HG03097 (cell line): ENCODE data around the gene OTOG.

Source experiments
- ATAC-seq: cut with Tn5 transposase; IDR thresholded peaks from one replicate; pipeline ENCODE4 v1.9.1; 2021; ENCODE audit not compliant: unreplicated experiment, low FRiP score

The OTOG gene

DNA sequence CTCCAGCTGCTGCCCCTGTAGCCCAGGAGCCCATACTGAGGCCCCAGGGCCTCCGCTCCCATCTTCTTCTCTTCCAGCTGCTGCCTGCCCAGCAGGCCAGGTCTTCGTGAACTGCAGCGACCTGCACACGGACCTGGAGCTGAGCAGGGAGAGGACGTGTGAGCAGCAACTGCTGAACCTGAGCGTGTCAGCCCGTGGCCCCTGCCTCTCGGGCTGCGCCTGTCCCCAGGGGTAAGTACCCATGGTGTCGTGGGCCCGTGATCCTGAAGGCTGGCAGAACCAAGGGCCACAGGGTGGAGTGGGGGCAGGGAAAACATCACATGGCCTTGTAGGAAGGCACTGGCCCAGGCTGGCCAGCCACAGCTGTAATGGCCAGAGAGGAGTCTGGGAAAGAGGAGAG is 31.2 kb downstream of the OTOG start:
- ATAC-seq, result no peak

DNA sequence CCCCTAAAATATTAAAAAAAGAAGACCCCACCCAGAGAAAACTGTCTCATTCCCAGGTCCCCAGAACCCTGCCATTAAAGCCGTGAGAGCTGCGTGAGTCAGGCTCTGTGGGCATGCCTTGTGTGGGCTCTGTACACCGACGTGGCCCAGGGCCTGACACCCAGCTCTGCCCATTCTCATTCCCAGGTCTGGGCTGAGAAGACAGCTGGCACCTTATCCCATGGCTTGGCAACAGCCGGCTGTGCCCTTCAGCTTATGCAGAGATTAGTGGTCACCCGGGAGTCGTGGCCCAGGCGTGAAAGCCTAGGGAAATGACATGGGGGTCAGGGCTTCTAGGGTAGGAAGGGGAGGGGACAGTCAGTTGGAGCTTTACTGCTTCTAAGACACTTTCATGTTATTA is 31.9 kb downstream of the OTOG start:
- ATAC-seq, result no peak

DNA sequence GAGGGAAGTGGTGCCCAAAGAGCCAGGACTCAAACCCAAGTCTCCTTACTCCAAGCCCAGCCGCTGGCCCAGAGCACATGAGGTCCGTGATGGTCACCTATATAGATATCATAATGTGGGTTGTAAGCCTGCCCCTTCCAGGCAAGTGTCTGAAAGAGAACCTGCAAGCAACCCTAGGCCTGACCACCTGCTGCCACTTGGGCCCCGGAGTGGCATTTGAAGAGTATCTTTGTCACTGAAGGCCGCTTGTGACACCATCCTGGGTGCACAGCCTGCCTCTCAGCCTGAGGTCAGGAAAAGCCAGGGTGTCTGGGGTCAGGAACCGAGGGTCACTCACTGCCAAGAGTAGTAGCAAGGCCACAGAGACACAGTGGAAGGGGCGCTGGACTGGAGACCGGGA is 32.4 kb downstream of the OTOG start:
- no peak for ATAC-seq

GRCh38 chr11:17580271-17580670 is 33.2 kb downstream of the OTOG start:
- no peak for ATAC-seq

DNA sequence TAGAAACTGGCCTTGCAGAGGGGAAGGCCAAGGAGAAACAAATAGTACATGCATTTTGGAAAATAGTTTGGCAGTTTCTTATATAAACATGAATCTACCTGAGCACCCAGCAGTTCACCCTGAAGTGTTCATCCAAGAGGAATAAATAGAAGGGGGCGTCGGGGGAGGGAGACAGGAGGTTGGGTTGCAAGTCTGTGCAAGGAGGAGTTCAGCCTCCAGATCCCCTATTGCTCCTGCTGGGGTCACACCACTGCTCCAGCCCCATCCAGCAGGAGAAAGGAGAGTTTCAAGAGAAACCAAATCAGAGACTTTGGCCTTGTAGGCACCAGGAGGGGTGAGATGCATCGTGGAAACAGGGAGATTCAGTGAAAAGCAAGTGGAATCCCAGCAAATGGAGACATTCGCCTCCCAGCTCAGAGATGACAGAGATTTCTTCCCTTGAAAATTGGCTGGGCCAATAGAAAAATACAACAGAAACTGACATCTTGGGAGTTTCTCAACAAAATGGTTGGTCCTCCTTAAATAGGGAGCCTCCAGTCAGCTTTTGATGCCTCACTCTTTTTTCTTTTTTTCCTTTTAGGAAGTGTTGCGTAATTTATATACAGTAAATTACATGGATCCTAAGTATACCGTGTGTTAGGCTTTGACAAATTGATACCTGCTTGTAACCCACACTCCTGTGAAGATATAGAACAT is 34.1 kb downstream of the OTOG start:
- ATAC-seq, result no peak

DNA sequence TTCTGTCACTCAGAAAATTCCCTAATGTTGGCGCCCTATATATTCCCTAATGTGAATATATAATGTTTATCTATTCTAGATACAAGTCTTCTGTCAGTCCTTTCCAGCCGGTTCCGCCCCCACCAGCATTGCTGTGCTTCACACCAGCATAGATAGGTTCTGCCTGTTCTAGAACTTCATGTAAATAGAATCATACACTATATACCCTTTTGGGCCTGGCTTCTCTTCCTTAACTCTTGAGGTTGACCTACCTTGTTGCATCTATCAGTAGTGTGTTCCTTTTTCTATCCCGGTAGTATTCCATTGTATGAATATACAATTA is 34.6 kb downstream of the OTOG start:
- no peak for ATAC-seq

- ATAC-seq, result no peak
Measured at GRCh38 chr11:17585911-17586695, 39.0 kb downstream of the OTOG start.

DNA sequence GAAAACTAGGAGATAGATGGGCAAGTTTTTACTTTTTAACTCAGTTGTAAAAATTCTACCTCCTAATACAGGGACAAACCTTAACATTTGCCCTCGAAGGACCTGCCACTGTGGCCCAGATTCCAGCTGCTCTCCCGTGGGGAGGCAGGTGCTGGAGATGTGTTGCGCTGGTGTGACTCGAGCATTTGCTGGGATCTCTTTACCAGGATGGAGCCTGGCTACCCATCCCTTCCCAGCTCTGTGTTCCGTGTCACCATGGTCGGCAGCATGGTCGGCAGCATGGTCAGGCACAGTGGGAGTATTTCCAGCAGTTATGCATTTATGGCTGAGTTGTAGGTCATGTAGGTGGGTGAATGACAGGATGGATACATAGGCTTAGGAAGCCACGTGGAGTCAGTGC is 41.1 kb downstream of the OTOG start:
- no peak for ATAC-seq

DNA sequence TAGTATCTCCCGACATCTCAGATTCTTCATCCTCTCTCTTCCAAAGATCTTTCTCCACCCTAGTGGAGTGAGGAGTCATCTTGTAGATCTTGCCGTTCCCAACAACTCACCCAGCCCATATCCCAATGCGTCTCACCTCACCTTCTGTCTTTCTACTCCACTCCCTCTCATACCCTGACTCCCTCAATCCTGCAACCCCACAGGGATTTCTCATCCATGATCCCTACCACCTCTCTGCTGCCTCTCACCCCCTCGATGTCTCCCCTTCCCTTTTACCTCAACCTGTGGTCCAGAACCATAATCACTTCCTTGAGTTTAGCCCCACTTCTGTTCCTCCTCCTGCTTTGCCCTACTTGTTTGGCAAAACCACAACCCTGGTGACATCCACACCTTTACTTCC is 41.7 kb downstream of the OTOG start:
- no peak for ATAC-seq

DNA sequence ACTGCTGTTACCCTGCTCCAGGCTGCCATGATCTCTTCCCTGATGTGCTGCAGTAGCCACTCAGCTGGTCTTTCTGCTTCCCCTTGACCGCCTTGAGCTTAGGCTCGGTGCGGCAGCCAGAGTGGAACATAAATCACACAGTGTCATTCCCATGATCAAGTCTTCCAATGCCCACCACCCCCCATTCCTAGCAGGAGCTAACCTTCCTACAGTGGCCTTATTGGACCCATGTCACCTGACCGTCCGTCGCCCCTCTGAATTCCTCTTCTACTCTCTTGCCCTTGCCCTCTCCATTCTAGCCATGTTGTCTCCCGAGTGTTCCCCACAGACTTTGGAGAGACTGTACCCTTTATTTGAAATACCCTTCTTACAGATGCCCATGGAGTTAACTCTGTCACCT is 43.4 kb downstream of the OTOG start:
- no peak for ATAC-seq

DNA sequence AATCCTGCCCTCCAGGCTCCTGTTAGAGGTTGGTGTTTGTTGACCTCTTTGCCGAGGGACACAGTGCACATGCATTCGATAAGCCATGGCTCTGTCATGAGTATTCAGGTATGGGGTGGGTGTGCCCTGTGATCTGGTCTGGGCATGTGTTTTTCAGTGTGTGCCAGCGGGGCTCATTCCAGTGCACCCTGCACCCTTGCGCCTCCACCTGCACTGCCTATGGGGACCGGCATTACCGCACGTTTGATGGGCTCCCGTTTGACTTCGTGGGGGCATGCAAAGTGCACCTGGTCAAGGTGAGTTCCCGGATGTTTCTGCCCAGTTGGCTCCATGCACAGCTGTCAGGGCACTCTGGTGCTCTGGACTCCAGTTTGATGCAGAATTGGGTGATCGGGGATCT is 44.2 kb downstream of the OTOG start:
- no peak for ATAC-seq

- ATAC-seq, result no peak
Measured at GRCh38 chr11:17593466-17594245, 46.6 kb downstream of the OTOG start.

GRCh38 chr11:17594686-17595192 is 47.7 kb downstream of the OTOG start:
- ATAC-seq, result no peak

GRCh38 chr11:17595526-17596309 is 48.7 kb downstream of the OTOG start:
- ATAC-seq, result no peak

- no peak for ATAC-seq
Measured at GRCh38 chr11:17596310-17596669, 49.2 kb downstream of the OTOG start.

DNA sequence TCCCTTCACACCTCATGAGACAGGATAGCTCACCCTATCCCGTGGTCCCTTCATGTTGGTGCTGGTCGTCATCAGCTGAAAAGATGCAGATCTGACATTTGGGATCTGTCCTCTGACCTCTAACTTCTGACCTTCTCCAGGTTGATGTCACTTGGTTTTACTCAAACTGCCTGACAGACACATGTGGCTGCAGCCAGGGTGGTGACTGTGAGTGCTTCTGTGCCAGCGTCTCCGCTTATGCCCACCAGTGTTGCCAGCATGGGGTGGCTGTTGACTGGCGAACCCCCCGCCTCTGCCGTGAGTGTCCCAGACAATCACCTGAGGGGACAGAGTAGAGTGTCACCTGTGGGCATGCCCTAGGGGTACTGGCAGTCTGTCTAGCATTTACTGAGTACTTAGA is 49.7 kb downstream of the OTOG start:
- no peak for ATAC-seq

GRCh38 chr11:17597770-17598169 is 50.7 kb downstream of the OTOG start:
- ATAC-seq, result no peak

DNA sequence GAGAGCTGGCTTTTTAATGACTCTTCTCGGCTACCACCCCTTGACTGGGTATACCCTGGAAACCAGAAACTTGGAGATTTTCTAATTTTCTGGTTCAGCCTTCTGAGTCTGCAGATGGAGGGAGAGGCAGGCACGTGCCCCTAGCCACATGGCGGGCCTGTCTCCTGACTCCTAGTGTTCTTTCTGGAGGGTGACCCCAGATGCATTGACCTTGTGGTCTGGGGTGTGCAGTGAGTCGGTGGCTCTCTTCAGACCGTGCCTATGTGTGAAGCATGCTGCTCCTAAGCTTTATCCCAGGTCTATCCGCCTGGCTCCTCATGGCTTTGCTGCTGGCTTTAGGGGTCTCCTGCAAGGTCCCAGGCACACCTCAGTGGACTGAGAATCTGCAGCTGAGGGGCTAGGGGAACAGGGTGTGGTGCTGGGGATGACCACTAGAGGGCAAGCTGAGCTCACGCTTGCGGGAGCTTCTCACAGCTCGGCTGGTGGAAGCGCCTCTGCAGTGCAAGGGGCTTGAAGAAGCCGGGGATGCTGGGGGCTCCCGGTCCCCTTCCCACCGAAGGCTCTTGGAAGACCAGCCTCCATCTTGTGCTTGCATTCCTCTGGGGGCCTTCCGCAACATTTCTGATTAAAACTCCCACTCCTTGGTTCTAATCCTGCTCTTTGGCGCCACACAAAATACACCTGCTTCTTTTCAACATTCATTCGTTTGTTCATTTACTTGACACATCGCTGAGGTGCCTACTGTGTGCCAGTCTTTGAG is 51.8 kb downstream of the OTOG start:
- ATAC-seq, result peak; percentile 80

DNA sequence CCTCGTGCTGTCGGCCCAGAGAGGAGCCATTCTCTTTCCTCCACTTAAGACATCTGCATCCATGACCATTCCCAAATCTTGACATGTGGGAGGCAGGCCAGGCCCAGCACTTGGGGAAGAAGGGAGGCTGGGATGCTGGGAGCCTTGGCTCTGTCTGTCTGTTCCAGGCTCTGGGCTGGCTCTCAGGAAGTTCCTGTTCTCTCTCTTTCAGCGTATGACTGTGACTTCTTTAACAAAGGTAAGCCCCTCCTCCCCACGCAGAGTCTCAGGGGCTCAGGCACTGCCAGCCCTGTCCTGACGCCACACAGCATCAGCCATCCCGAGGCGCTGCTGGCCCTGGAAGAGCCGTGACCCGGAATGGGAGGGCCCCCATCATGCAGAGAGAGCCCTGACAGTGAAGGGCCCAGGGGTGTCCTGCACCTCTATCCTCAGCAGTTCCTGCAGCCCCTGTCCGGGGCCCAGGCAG is 52.4 kb downstream of the OTOG start:
- no peak for ATAC-seq
